HS-5 (cell line): ENCODE data around the gene MYBPH.

Source experiments
- DNase-seq: peaks from one replicate; pipeline ENCODE4 v3.0.0-alpha.2; 2012; ENCODE audit warnings: low read depth

Gene MYBPH

DNA sequence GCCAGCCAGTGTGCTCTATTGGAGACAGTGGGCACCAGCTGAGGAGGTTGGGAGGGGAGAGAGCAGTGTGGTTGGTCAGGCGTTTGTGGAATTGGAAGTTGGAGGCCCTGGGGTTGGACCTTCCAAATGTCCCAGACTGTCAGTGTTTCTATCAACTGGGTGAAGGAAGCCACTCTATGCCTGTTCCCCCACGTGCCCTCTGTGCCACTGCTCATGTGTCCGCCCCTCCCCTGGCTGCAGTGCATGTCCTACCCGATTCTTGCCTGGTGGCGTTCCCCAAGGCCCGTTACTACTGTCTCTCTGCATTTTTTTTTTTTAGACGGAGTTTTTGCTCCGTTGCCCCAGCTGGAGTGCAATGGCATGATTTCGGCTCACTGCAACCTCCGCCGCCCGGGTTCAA lies 27.0 kb downstream of the MYBPH start:
- DNase-seq = no peak

DNA sequence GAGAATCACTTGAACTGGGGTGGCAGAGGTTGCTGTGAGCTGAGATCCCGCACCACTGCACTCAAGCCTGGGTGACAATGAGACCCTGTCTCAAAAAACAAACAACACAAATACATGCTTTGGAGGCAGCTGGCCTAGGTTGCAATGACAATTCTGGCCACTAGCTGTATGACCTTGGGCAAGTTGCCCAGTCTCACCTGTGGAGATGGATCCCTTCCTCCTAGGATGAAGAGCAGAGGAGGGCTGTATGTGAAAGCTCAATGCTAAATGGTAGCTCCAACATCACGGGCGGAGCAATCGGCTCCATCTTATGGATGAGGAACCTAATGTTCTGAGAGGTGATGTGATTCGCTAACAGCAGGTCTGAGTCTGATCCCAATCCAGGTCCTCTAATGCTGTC lies 27.5 kb downstream of the MYBPH start:
- DNase-seq = no peak

DNA sequence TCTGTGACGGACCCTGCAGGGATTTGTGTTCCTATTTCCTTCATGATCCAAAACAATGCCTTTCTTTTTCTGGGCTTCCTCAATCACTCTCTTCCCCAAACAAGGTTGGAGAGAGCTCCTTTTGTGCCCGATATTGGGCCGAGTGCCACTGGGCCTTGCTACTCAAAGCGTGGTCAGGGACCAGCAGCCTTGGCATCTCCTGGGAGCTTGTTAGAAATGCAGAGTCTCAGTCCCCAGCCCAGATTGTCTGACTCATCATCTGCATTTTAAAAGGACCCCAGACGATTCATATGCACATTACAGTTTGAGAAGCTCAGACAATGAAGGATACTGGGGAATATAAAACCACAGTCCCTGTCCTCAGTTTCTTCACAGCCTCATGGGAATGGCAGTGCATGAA lies 28.2 kb downstream of the MYBPH start:
- no peak for DNase-seq

DNA sequence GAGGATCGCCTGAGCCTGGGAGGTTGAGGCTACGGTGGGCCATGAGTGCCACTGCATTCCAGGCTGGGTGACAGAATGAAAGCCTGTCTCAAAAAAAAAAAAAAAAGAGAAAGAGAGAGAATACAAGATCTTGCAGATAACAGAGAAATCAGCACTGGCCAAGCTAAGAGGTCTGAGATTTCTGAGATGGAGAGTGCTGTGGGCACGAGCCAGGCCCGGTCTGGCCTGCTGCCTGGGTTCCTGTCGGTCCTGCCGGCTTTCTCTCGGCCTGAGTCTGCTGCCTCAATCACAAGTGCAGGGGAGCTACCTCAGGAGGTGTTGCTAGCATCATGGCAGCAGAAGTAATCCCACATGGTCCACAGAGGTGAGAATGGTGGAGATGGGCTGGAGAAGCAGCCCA lies 29.1 kb downstream of the MYBPH start:
- DNase-seq = no peak

DNA sequence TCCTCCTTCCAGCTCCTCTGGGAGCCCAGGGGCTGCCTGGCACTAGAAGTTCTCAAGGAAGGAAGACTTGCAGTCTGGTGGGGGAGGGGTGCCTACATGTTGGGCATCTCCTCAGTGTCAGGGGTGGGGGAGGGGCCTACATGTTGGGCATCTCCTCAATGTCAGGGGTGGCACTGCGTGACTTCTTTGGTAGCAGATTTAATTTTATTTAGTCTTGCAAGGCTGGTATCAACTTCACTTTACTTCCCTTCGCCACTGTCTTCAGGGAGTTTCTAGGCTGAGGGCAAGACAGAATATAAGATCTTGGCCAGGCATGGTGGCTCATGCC lies 29.6 kb downstream of the MYBPH start:
- no peak for DNase-seq

DNA sequence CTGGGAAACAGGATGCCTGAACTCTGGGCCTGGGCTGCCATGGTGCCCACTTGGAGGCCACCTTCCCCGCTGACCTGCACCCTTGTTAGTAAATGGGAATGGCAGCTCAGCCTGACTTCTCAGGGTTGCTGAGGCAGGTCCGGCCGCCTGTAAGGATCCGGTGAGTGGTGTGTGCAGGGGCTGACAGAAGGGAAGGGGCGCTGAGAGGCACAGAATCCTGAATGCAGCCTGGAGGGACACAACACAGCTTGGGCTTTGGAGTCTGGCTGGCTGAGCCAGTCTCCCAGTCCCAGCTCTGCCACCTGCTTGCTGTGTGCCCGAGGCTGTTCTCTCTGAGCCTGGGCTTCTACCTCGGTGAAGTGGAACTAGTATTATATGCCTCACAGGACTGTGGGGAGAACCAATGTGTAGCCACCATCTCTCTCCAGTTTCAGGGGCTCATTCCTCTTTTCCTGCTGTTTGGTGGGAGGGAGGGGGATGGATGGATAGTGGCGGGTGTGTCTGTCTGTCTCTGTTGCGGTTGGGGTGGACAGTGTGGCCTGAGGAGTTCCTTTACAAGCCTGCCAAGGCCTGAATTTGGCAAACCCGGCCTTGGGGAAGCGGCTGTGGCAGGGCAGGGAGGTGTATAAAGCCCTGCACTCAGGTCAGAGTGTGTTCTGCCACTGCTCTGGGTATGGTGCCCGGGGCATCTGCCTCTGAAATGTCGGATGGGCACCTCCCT lies 30.1 kb downstream of the MYBPH start:
- DNase-seq = no peak

DNA sequence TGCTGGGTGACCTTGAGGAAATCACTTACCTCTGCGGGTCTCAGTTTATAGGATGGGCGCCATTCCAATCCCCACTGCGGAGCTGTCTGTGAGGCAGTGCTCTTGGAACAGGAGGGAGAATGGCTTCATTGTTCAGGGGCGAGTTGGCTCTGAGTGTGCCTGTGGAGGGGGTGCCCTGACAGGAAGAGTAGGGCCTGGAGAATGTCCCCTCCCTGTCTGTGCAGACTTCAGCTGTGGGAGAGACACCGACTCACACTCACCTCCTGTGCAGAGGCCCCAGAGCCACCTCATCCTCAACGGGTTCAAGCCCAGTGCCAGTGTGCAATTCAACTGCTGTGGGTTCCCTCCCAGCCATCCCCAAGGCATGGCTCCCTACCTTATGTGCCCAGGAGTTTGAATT lies 31.0 kb downstream of the MYBPH start:
- no peak for DNase-seq

DNA sequence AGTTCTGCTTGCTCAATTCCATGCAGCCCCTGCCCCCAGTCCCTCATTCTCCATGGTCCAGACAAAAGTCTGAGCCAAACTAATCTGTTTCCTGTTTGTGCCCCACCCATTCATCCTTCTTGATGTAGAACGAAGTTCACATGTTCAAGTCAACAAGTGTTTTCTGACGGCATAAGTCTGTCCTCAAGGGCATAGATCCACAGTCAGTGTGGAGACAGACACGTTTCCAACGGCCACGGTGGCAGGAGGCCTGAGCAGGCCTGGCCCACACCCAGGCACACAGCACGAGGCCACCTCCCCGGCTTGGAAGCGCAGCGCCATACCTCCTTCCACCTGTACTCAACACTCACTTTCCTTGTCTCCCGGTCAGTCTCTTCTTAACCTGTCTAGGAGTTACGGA lies 32.0 kb downstream of the MYBPH start:
- DNase-seq = no peak

DNA sequence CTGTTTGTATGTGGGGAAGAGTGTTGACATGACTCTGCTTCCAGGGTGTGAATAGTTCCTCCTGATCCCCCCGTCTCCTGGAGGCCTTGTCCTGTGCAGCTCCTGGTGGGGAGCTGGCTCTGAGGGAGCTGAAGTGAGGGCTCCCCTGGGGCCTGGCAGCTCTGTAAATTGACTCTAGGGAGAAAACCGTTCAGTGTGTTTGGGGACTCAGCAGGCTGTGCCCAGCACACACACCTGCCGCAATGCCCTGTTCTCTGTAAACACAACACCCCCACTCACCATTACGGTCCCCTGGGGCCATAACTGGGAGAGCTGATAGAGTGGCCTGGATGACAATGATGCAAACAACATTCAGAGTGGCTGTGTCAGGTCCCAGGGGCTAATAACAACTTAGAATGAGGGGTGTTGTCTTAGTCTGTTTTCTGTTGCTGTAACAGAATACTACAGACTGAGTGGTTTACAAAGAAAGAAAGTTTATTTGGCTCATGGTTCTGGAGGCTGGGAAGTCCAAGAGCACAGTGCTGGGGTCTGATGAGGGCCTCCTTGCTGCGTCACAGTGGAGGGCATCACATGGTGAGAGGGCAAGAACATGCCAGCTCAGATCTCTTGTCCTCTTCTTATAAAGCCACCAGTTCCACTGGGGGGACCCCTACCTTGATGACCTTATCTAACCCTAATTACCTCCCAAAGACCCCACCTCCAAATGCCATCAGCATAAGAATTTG lies 32.8 kb downstream of the MYBPH start:
- no peak for DNase-seq

DNA sequence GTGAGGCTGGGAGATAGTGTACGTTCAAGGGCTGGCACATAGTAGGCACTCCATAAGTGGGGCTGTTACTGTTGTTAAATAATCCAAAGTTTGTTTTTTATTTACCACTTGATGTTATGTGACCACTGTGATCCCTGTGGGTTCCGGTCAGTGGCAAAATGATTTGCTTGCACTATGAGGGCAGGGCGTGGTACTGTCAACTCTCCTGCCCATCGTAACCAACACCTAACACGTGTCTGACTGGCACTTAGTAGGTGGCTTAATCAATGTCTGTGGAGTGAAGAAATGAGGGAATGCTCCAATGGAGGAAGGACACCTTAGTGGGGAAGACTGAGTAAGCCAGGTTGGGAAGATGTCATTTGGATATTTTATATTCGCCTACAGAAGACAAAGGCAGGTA lies 33.5 kb downstream of the MYBPH start:
- DNase-seq = no peak

DNA sequence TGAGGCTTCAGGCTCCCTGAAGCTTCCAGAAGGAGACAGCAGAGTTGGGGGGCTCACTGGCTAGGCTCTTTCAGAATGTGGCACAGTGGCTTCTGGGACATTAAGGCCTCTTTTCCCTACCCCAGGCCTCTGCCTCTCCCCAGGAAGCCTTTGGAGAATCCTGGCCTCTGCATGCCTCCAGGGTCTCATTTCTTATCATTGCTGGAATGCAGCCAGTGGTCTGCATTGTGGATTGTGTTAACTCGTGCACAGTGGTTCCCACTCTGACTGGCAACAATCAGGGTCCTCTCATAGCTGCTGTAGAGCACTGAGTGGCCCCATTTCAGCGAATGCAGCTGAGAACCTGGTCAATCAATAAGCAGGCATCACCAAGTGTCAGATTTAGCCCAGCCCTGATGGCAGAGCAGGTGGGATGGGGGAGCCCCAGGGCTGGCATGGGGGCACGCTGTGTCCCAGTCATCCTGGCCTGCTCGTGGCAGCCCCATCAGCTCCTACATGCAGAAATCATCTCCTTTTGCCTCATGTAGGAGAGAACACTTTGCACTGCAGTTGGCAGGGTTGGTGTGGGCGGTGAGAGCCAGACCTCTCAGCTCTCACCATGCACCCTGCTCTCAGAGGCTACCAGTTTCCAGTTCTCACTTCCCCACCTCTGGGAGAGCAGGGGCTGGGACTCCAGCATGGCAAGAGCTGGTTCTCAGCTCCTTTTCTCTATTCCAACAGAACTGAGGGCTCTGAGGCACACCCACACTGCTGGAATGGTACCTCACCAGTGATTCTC lies 34.7 kb downstream of the MYBPH start:
- DNase-seq = no peak

DNA sequence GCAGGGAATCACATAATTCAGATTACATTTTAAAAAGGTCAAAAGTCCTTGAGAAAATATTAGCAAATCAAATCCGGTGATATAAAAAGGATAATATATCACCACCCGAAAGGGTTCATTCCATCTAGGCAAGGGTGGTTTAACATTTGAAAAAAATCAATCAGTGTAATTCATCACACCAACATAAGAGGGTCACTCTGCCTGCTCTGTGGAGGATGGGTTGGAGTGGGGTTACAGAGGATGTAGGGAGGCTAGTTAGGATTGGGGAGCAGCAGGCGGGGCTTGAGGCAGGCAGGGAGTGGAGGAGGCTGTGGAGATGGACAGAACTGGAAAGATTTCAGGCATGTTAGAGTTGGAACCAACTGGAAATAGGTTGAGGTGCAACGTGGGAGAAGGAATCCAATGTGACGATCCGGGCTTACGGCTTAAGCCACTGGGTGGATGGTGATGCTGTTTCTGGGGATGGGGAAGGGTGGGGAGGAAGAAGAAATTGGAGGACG lies 35.6 kb downstream of the MYBPH start:
- DNase-seq = no peak

DNA sequence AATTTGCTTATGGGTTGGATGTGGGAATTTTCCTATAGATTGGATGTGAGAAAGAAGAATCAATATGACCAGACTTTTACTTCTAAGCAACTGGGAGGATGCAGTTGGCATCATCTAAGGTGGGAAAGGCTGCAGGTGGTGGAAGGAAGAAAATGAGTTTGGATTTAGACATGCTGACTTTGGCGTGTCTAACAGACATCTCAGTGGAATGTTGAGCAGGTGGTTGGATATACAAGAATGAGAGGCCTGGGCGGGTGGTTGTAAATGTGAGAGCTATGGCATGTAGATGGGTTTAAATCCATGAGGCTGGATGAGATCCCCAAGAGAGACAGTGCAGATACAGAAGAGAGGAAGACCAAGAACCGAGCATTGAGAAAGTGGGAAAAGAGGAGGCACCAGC lies 37.6 kb downstream of the MYBPH start:
- no peak for DNase-seq

DNA sequence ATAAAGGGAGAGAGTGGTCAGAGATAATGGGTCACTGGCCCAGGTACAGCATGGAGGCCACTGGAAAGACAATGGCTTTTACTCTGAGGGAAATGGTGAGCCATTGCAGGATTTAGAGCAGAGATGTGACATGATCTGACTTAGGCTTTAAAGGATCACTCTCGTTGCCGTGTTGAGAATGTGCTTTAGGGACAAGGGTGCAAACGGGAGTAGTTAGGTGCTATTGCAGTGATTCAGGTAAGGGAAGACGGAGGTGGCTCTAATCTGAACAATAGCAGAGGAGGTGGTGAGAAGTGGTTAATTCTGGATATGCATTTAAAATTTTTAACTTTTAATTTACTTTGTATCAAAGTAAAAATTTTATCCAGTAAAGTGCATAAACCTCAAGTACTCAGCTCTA lies 38.3 kb downstream of the MYBPH start:
- DNase-seq = no peak

DNA sequence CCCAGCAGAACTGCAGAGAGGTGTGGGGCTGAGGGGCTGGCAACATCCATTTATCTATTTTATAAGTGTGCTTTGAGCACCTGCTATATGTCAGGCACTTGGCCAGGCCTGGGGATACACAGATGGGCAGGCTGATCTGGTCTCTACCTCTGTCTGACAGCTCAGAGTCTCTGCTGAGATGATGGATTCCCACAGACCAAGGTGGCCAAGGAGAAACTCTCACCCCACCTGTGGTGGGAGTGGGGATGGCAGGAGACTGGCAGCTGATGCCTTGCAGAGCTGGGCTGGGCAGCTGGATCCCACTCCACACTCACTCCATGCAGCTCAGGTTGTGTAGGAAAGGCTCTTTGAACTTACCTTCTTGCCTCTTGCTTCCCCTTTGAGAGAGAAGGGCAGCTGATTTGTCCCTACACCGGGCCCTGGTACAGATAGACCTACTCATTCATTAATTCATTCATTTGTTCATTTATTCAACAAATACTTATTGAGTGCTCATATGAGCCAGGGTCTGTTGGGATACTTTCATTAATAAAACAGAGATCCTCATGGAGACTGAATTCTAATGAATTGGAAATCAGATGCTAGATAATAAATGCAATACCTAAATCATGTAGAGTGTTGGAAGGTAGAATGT lies 39.1 kb downstream of the MYBPH start:
- DNase-seq = no peak

DNA sequence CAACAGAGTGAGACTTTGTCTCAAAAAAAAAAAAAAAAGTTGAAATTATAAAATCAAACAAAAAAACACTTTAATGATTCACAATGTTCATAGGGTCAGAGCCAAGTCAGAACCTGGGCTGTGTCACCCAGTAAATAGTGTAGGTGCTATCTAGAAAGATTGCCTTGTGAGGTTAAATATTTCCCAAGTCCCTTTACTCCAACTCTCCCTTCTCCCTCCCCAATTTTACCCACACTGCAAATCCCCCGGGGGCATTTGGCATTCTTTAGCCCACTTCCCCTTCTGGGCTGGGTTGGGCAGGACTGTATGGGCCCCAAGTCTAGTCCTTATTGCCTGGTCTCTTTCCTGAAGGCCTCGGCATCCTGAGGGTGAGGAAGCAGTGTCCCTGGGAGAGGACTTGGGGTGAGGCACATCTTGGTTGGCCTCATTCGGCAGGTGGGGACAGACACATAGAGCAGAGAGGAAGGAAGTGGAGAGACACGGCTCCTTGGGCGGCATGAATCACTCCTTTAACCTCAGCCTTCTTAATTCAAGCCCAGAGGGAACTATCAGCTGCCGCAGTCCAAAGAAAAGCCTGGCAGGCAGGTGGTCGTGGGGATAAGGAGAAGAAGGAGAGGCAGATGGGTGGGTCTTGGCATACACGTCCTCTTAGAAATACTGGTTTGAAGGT lies 39.9 kb downstream of the MYBPH start:
- no peak for DNase-seq

DNA sequence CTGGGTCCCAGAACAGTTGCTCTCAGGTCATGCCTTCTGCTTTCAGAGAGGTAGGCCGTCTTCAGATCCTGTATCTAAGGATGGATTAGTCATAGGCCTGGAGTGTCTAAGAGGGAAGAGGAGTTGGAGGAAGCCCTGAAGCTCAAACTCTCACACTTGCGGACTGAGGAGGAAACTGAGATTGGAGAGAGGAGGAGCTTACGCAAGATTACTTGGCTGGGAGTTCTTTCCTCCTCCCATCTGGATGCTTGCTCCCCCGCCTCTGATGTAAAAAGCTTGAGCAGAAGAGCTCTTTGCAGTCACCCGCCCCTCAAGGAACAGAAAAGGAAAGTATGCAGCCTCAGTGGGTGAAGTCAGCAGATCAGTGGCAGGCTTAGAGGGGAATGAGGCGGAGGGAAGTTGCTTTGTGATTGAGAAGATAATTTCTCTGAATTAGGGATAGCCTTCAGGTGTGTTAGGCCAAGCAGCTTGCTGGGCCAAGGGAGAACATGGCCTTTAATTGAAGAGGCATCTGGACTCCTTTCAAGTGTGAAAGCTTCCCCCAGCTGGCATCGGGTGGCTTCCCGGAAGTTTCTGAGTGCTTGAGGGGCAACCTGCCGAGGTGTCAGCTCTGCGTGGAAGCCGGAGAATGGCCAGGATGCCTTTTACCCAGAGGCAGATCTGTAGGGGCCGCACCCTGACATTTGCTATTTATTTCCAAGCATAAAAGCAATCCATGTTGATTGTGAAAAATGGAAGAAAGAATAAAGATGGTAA lies 41.5 kb downstream of the MYBPH start:
- no peak for DNase-seq

DNA sequence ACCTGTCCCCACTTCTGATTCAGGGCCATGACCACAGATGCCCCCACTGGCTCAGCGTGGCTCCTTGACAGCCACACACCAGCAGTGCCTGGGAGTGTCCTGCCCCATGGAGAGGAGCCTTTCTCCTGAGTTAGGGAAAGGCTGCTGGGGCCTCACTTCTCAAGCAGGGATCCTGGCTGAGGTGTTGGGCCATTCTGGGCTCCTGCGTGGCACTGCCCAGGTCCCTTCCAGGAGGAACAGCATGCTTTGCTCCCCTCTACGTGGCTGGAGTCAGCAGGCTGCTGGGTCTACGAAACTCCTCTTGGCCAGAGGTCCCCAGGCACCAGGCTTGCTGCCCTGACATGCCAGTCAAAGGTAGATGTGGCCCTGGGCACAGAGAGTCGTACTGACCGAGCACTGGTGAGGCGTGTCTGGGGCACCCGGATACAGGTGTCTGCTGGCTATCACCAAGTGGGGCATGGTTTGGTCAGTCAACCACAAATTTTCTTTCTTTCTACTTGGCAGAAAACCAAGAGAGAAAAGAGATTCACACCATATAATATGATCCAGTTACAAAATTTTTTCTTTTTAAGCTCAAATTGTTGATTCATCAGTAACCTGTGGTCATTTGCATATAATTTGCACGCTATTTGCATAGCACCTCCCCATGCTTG lies 44.0 kb downstream of the MYBPH start:
- no peak for DNase-seq

DNA sequence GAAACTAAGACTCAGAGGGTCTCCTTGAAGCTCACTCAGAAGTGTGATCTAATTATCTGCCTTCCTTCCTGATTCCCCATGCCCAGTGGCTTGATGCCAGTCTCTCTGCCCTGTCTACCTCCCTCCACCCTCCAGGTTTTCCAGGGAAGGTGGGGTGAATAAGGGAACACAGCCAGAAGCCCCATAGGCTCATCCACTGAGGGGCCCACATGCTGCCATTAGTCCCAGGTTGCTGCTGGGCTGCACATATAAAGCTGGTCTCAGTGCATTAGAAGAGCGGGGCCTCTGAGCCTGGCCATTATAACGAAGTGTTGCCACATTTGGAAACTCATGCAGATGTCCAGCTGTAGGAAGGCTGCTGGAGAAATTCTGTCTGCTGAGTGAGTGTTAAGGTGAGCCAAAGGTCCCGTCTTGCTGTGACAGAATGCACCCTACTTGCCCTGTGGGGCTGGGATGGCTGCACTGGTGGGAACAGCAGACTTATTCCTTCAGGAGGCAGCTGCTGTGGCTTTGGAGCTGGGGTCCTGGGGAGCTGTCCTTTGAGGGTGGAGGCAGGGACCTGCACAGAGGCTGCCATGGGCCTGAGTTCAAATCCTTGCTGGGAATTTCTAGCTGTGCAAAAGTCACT lies 45.2 kb downstream of the MYBPH start:
- no peak for DNase-seq

DNA sequence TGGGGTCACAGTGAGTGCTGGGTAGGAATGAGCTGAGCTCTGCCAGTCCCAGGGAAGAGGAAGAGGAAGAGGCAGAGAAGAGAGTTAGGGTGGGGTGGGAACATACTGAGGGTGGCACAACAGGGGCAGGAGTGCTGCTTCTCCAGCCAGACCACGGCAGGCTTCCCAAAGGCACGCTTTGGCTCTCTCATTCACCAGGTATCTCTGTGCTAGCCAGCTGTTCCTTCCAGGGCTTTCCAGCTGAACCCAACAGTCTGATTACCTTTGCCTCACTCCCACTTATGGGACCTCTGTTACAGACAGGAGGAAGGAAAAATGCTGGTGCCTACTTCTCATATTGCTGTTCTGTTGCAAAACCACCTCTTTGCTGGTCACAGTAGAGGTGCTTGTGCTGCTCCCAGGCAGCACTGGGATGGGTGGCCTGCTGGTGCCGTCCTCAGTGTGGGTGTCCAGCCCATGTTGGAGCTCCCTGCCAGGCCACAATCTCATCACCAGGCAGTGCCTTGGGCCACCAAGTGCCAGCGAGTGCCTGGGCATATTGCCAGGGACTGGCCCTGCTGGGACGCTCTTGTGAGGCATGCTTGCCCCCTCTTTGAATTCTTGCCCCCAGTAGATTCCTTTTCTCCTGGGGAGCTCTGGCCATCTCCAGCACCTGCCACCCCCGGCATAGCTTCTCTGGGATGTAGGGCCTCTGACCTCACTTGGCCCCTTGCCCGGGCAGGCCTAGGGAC lies 46.0 kb downstream of the MYBPH start:
- no peak for DNase-seq
